Keratinocyte (primary cell): Measurements from ENCODE around the gene ZNF445. TPM values are rescaled to one million over a fixed set of nuclear protein-coding genes. Genes with fewer than 3 reads are reported as not detected.

Source experiments
- DNase-seq: peaks from one replicate; pipeline ENCODE4 v3.0.0-alpha.2; 2011; ENCODE audit warnings: low read depth, missing footprints, low spot score
- FAIRE-seq: peaks from 2 replicates; lab custom pipeline; 2011; peaks lifted over from hg19 to GRCh38; lab: Jason Lieb, UNC
- H2AFZ ChIP-seq: 2 replicates; pipeline ENCODE4 v1.6.0; 2012; ENCODE audit warnings: low read length, control low read depth, inconsistent platforms; ENCODE audit not compliant: control insufficient read depth
- H3K27ac ChIP-seq: 2 replicates; pipeline ENCODE4 v1.5.1; 2011; ENCODE audit warnings: low read length; ENCODE audit not compliant: control insufficient read depth, insufficient read depth
- H3K27me3 ChIP-seq: 3 replicates; pipeline ENCODE4 v1.6.0; 2011; ENCODE audit warnings: low read length; ENCODE audit not compliant: control insufficient read depth, insufficient read depth; ENCODE audit errors: extremely low read depth
- H3K36me3 ChIP-seq, 2 experiments: 2 replicates in 1 of 2; 3 replicates in 1 of 2; pipeline ENCODE4 v1.5.1; 2011; ENCODE audit warnings: low read length in 2 of 2, mild to moderate bottlenecking in 1 of 2; ENCODE audit not compliant: control insufficient read depth in 2 of 2, insufficient read depth in 2 of 2; ENCODE audit errors: extremely low read depth in 1 of 2
- H3K4me1 ChIP-seq: 3 replicates; pipeline ENCODE4 v1.5.1; 2011; ENCODE audit warnings: low read length; ENCODE audit not compliant: control insufficient read depth, insufficient read depth; ENCODE audit errors: extremely low read depth
- H3K4me2 ChIP-seq: 3 replicates; pipeline ENCODE4 v1.6.0; 2011; ENCODE audit warnings: low read depth, low read length; ENCODE audit not compliant: control insufficient read depth, insufficient read depth; ENCODE audit errors: extremely low read depth
- H3K4me3 ChIP-seq, 3 experiments: fragments of 200-600 bp in 1 of 3; sonication (generic) in 1 of 3; 2 replicates in 2 of 3; 3 replicates in 1 of 3; pipeline ENCODE4 v1.5.1; 2011 to 2016; ENCODE audit warnings: low read length in 3 of 3, mild to moderate bottlenecking in 3 of 3, control low read depth in 2 of 3, inconsistent platforms in 1 of 3, low read depth in 1 of 3, mixed read lengths in 1 of 3, mixed run types in 1 of 3, moderate library complexity in 1 of 3; ENCODE audit not compliant: control insufficient read depth in 2 of 3, insufficient read depth in 2 of 3; ENCODE audit errors: extremely low read depth in 1 of 3
- H3K79me2 ChIP-seq: 2 replicates; pipeline ENCODE4 v1.6.0; 2012; ENCODE audit warnings: low read length; ENCODE audit not compliant: control insufficient read depth, insufficient read depth
- H3K9ac ChIP-seq: 3 replicates; pipeline ENCODE4 v1.6.0; 2011; ENCODE audit warnings: low read length; ENCODE audit not compliant: control insufficient read depth, insufficient read depth; ENCODE audit errors: extremely low read depth
- H3K9me1 ChIP-seq: 3 replicates; pipeline ENCODE4 v1.6.0; 2011; ENCODE audit warnings: low read length; ENCODE audit not compliant: control insufficient read depth, insufficient read depth; ENCODE audit errors: extremely low read depth
- H3K9me3 ChIP-seq: 2 replicates; pipeline ENCODE4 v1.5.1; 2012; ENCODE audit warnings: low read depth, low read length; ENCODE audit not compliant: control insufficient read depth
- H4K20me1 ChIP-seq: 3 replicates; pipeline ENCODE4 v1.6.0; 2011; ENCODE audit warnings: low read length; ENCODE audit not compliant: control insufficient read depth, insufficient read depth; ENCODE audit errors: extremely low read depth
- CTCF ChIP-seq, 3 experiments: IDR thresholded peaks in 1 of 3; conservative IDR thresholded peaks in 1 of 3; optimal IDR thresholded peaks in 1 of 3; 2 replicates in 2 of 3; 3 replicates in 1 of 3; pipeline versions ENCODE3 to v1.5.1; 2011; ENCODE audit warnings: low read length in 3 of 3, mild to moderate bottlenecking in 3 of 3, moderate library complexity in 2 of 3, control low read depth in 1 of 3, inconsistent platforms in 1 of 3; ENCODE audit not compliant: insufficient read depth in 2 of 3; ENCODE audit errors: extremely low read depth in 1 of 3
- EZH2 ChIP-seq: IDR thresholded peaks from one replicate; pipeline ENCODE4 v1.6.1; 2012; ENCODE audit warnings: inconsistent platforms, mild to moderate bottlenecking, low read length, moderate library complexity
- dilution Hi-C: fragments of 300-500 bp; cut with MboI; formaldehyde crosslinking; loops from one replicate; pipeline ENCODE4 v1.7.0; 2020; ENCODE audit warnings: low sequenced_read_pairs; ENCODE audit not compliant: extremely low pct_ligation_motif_present
- polyA plus RNA-seq, 5 experiments: library from polyadenylated mRNA; depleted of rRNA in 3 of 5; stranded (reverse) in 3 of 5; stranded (forward) in 1 of 5; unstranded in 1 of 5; fragments of >200 nt; gene quantifications; 1 replicate in 1 of 5; 2 replicates in 3 of 5; 3 replicates in 1 of 5; pipeline versions ENCODE4 v1.2.1 to v1.2.3, GENCODE V29; 2011 to 2012; ENCODE audit warnings: missing spikeins in 2 of 5, low read depth in 1 of 5, low replicate concordance in 1 of 5

ZNF445 gene
- polyA plus RNA-seq, 1 donor (not counting 4 experiments of a cell fraction or from before 2014, with no cell fraction given) = 3.3 TPM

GRCh38 chr3:44430466-44430865 is 47.0 kb downstream of the ZNF445 start:
- dilution Hi-C loops = no loop called here
- Histone ChIP-seq H3K27me3 (no peaks in the 10 kb centered on the region), H3K4me3 (no peak overlapping the region), H3K36me3 (no peaks in the 10 kb centered on the region), H4K20me1 (no peaks in the 10 kb centered on the region), H3K9me1 (no peaks in the 10 kb centered on the region), H3K9me3 (no peaks in the 10 kb centered on the region), H3K4me1 (no peaks in the 10 kb centered on the region), H3K27ac (no peak overlapping the region), H3K9ac (no peak overlapping the region), H2AFZ (no peak overlapping the region), H3K4me2 (no peak overlapping the region), H3K79me2 (no peaks in the 10 kb centered on the region)
- DNase-seq = no peak
- FAIRE-seq = no peak
- TF ChIP-seq EZH2 (no peak), CTCF (optimal IDR thresholded peaks at IDR 0.05 in 1 of 3, IDR thresholded peaks at IDR 0.05 in 1 of 3, conservative IDR thresholded peaks at IDR 0.05 in 1 of 3; ENCODE audit: extremely low read depth in 1 of 3, insufficient read depth in 2 of 3, low read length in 3 of 3) (no peak)

GRCh38 chr3:44429459-44429858 is 48.0 kb downstream of the ZNF445 start:
- H3K9me3 ChIP-seq = no peaks in the 10 kb centered on the region
- no peaks in the 10 kb centered on the region for H3K79me2 ChIP-seq
- no peak for TF ChIP-seq CTCF (optimal IDR thresholded peaks at IDR 0.05 in 1 of 3, IDR thresholded peaks at IDR 0.05 in 1 of 3, conservative IDR thresholded peaks at IDR 0.05 in 1 of 3; ENCODE audit: extremely low read depth in 1 of 3, insufficient read depth in 2 of 3, low read length in 3 of 3)
- TF ChIP-seq EZH2 = no peak
- H3K27me3 ChIP-seq = no peaks in the 10 kb centered on the region
- H3K4me3 ChIP-seq = no peak overlapping the region
- no peaks in the 10 kb centered on the region for H3K4me1 ChIP-seq
- DNase-seq = no peak
- H2AFZ ChIP-seq = no peak overlapping the region
- no peaks in the 10 kb centered on the region for H4K20me1 ChIP-seq
- H3K4me2 ChIP-seq = no peak overlapping the region
- dilution Hi-C loops = no loop called here
- H3K9ac ChIP-seq = no peak overlapping the region
- FAIRE-seq = no peak
- no peaks in the 10 kb centered on the region for H3K36me3 ChIP-seq
- H3K27ac ChIP-seq = no peak overlapping the region
- H3K9me1 ChIP-seq = no peaks in the 10 kb centered on the region
